H9 (cell line): ENCODE measurements around the gene NRN1. TPM values are rescaled to one million over a fixed set of nuclear protein-coding genes. Genes with fewer than 3 reads are reported as not detected.
A peak's percentile ranks its signal among the peaks of the same experiment; 100 is the strongest.

Experiments used
- DNase-seq: peaks from one replicate; pipeline ENCODE4 v3.0.0-alpha.2; 2017
- H2AFZ ChIP-seq: one replicate; pipeline ENCODE4 v1.6.1; 2013; ENCODE audit warnings: mild to moderate bottlenecking, low read length, control low read depth, moderate library complexity
- H2AK5ac ChIP-seq: 2 replicates; pipeline ENCODE4 v1.6.1; 2013; ENCODE audit warnings: low read length, control low read depth, mixed read lengths; ENCODE audit not compliant: insufficient read length
- H2BK120ac ChIP-seq: one replicate; pipeline ENCODE4 v1.6.1; 2013; ENCODE audit warnings: low read depth, mild to moderate bottlenecking, low read length, control low read depth, inconsistent platforms; ENCODE audit not compliant: poor library complexity, severe bottlenecking
- H2BK12ac ChIP-seq: 2 replicates; pipeline ENCODE4 v1.6.1; 2013; ENCODE audit warnings: low read length, control low read depth, mixed read lengths, low read depth; ENCODE audit not compliant: insufficient read length
- H2BK15ac ChIP-seq: 2 replicates; pipeline ENCODE4 v1.6.1; 2013; ENCODE audit warnings: low read depth, low read length, control low read depth
- H2BK20ac ChIP-seq: one replicate; pipeline ENCODE4 v1.6.1; 2013; ENCODE audit warnings: low read depth, mild to moderate bottlenecking, low read length, control low read depth, inconsistent platforms; ENCODE audit not compliant: poor library complexity, severe bottlenecking
- H2BK5ac ChIP-seq: 2 replicates; pipeline ENCODE4 v1.6.1; 2013; ENCODE audit warnings: low read length, control low read depth, mixed read lengths; ENCODE audit not compliant: insufficient read length
- H3K14ac ChIP-seq: 2 replicates; pipeline ENCODE4 v1.6.1; 2013; ENCODE audit warnings: low read length, control low read depth; ENCODE audit not compliant: insufficient read depth
- H3K18ac ChIP-seq: 2 replicates; pipeline ENCODE4 v1.6.1; 2013; ENCODE audit warnings: low read depth, mild to moderate bottlenecking, mixed read lengths, low read length, control low read depth; ENCODE audit not compliant: insufficient read length
- H3K23ac ChIP-seq: 2 replicates; pipeline ENCODE4 v1.6.1; 2013; ENCODE audit warnings: low read length, control low read depth, mixed read lengths, low read depth; ENCODE audit not compliant: insufficient read length
- H3K23me2 ChIP-seq: 2 replicates; pipeline ENCODE4 v1.6.1; 2013; ENCODE audit warnings: low read depth, mild to moderate bottlenecking, mixed read lengths, low read length, control low read depth; ENCODE audit not compliant: insufficient read length, poor library complexity, severe bottlenecking
- H3K27ac ChIP-seq: 2 replicates; pipeline ENCODE4 v1.5.1; 2013; ENCODE audit warnings: low read length, control low read depth, mixed read lengths, low read depth; ENCODE audit not compliant: insufficient read length
- H3K27me3 ChIP-seq: 2 replicates; pipeline ENCODE4 v1.6.1; 2013; ENCODE audit warnings: low read length, control low read depth, inconsistent platforms; ENCODE audit not compliant: insufficient read depth
- H3K4ac ChIP-seq: 2 replicates; pipeline ENCODE4 v1.6.1; 2013; ENCODE audit warnings: low read depth, mild to moderate bottlenecking, control low read depth, inconsistent platforms, low read length, moderate library complexity
- H3K4me1 ChIP-seq: 2 replicates; pipeline ENCODE4 v1.6.1; 2013; ENCODE audit warnings: low read length, control low read depth, inconsistent platforms; ENCODE audit not compliant: insufficient read depth
- H3K4me2 ChIP-seq: 2 replicates; pipeline ENCODE4 v1.6.1; 2013; ENCODE audit warnings: low read length, control low read depth, mixed read lengths; ENCODE audit not compliant: insufficient read length, insufficient read depth
- H3K56ac ChIP-seq: 2 replicates; pipeline ENCODE4 v1.6.1; 2013; ENCODE audit warnings: low read depth, mild to moderate bottlenecking, mixed read lengths, low read length, control low read depth; ENCODE audit not compliant: insufficient read length
- H3K79me1 ChIP-seq: 2 replicates; pipeline ENCODE4 v1.6.1; 2013; ENCODE audit warnings: low read depth, mild to moderate bottlenecking, moderate library complexity, low read length, control low read depth, inconsistent platforms; ENCODE audit not compliant: insufficient read depth, poor library complexity, severe bottlenecking
- H3K79me2 ChIP-seq: 2 replicates; pipeline ENCODE4 v1.6.1; 2013; ENCODE audit warnings: low read length, control low read depth, inconsistent platforms; ENCODE audit not compliant: insufficient read depth
- H3K9ac ChIP-seq: 2 replicates; pipeline ENCODE4 v1.6.1; 2013; ENCODE audit warnings: low read length, control low read depth, mixed read lengths; ENCODE audit not compliant: insufficient read length; ENCODE audit errors: extremely low read depth
- H3K9me3 ChIP-seq: one replicate; pipeline ENCODE4 v1.6.1; 2013; ENCODE audit warnings: low read depth, low read length, inconsistent platforms; ENCODE audit not compliant: control insufficient read depth
- H3T11ph ChIP-seq: one replicate; pipeline ENCODE4 v1.6.1; 2013; ENCODE audit warnings: mild to moderate bottlenecking, low read length, control low read depth, inconsistent platforms
- H4K20me1 ChIP-seq: one replicate; pipeline ENCODE4 v1.6.1; 2013; ENCODE audit not compliant: control insufficient read depth, insufficient read length, insufficient read depth
- H4K5ac ChIP-seq: 2 replicates; pipeline ENCODE4 v1.6.1; 2013; ENCODE audit warnings: low read depth, mild to moderate bottlenecking, mixed read lengths, low read length, control low read depth; ENCODE audit not compliant: insufficient read length
- H4K8ac ChIP-seq: replicated peaks from 2 replicates; pipeline ENCODE4 v1.6.1; 2013; ENCODE audit warnings: low read length, control low read depth, mixed read lengths, low read depth; ENCODE audit not compliant: insufficient read length
- H4K91ac ChIP-seq: 2 replicates; pipeline ENCODE4 v1.6.1; 2013; ENCODE audit warnings: low read depth, mild to moderate bottlenecking, moderate library complexity, mixed read lengths, low read length, control low read depth; ENCODE audit not compliant: insufficient read length
- H3K27ac Mint-ChIP-seq, 3 experiments: 2 replicates in 2 of 3; 3 replicates in 1 of 3; pipeline ENCODE4 v1.8.0; 2020 to 2021; ENCODE audit warnings: mixed read lengths in 3 of 3, mild to moderate bottlenecking in 1 of 3, moderate library complexity in 1 of 3
- H3K27me3 Mint-ChIP-seq: 2 replicates; pipeline ENCODE4 v1.8.0; 2021; ENCODE audit warnings: low read depth, mild to moderate bottlenecking, moderate library complexity, mixed read lengths
- H3K36me3 Mint-ChIP-seq, 3 experiments: 2 replicates in 2 of 3; 3 replicates in 1 of 3; pipeline ENCODE4 v1.8.0; 2020 to 2021; ENCODE audit warnings: low read depth in 3 of 3, mixed read lengths in 3 of 3; ENCODE audit not compliant: insufficient read depth in 1 of 3
- H3K4me1 Mint-ChIP-seq, 2 experiments: 2 replicates each; pipeline ENCODE4 v1.8.0; 2020; ENCODE audit warnings: mixed read lengths in 2 of 2
- H3K4me3 Mint-ChIP-seq, 2 experiments: 2 replicates in 1 of 2; 3 replicates in 1 of 2; pipeline ENCODE4 v1.8.0; 2020 to 2021; ENCODE audit warnings: mild to moderate bottlenecking in 2 of 2, mixed read lengths in 2 of 2, moderate library complexity in 1 of 2
- H3K9me3 Mint-ChIP-seq, 2 experiments: 2 replicates in 1 of 2; 3 replicates in 1 of 2; pipeline ENCODE4 v1.8.0; 2020; ENCODE audit warnings: mild to moderate bottlenecking in 2 of 2, mixed read lengths in 2 of 2, moderate library complexity in 1 of 2
- WGBS: extraction: QIAGEN DNeasy Blood & Tissue Kit; methylation state at CpG from one replicate; pipeline ENCODE4 v1.1.7; 2013; ENCODE audit warnings: missing lambda C conversion rate, low lambda C conversion rate, mixed read lengths; ENCODE audit not compliant: insufficient read length; ENCODE audit errors: extremely low coverage; 5-methylcytosine and 5-hydroxymethylcytosine counted together
- total RNA-seq: library from RNA; stranded (reverse); gene quantifications from 2 replicates; pipeline ENCODE4 v1.2.1, GENCODE V29; 2021
- TF ChIP-seq, protein P1 (sequence below): fragments of 200-600 bp; sonication (generic); conservative IDR thresholded peaks from 3 replicates; pipeline ENCODE4 v1.8.0; 2021; ENCODE audit warnings: antibody characterized with exemption, mild to moderate bottlenecking

Gene NRN1
- total RNA-seq, 1 experiment from 2014 or later: not detected

DNA sequence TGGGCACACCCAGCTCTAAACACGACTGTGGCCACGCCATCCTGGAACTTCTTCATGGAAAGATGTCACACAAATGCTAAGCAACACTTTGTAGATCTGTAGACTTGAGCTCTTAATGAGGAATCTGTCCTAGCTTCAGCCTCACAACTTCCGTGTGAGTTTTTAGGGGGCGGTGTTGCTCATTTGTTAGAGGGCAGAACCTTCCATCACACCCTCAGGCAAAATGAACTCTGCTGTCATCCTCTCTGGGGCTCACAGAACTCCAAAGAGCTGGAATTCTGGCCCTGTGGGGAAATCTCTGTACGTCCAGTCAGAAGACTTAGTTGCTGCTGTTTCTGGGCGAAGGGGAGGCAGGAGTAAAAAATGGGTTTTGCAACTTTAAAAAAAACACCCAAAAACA is 49.8 kb downstream of the NRN1 start:
- H3K27me3 ChIP-seq: no peaks in the 10 kb centered on the region
- H2BK15ac ChIP-seq: no peak overlapping the region
- H3K56ac ChIP-seq: no peak overlapping the region
- WGBS: no CpG with 5 or more reads among the region's 6 CpGs
- H2BK12ac ChIP-seq: no peak overlapping the region
- Mint-ChIP-seq H3K36me3 (no peaks in the 10 kb centered on the region), H3K4me1 (peaks cover 6 to 14% of the 10 kb centered on the region in 2 experiments), H3K9me3 (peaks cover 0 to 4% of the 10 kb centered on the region in 2 experiments; a peak in 1 of 5 replicates), H3K27ac (no peak overlapping the region; a peak in 1 of 7 replicates), H3K27me3 (peaks cover 31% of the 10 kb centered on the region), H3K4me3 (no peak overlapping the region)
- H2AFZ ChIP-seq: no peak overlapping the region
- no peaks in the 10 kb centered on the region for H4K20me1 ChIP-seq
- H4K91ac ChIP-seq: no peak overlapping the region
- no peak overlapping the region for H3K4ac ChIP-seq
- H3K9me3 ChIP-seq: no peaks in the 10 kb centered on the region
- no peak overlapping the region for H2BK5ac ChIP-seq
- TF ChIP-seq, protein P1, sequence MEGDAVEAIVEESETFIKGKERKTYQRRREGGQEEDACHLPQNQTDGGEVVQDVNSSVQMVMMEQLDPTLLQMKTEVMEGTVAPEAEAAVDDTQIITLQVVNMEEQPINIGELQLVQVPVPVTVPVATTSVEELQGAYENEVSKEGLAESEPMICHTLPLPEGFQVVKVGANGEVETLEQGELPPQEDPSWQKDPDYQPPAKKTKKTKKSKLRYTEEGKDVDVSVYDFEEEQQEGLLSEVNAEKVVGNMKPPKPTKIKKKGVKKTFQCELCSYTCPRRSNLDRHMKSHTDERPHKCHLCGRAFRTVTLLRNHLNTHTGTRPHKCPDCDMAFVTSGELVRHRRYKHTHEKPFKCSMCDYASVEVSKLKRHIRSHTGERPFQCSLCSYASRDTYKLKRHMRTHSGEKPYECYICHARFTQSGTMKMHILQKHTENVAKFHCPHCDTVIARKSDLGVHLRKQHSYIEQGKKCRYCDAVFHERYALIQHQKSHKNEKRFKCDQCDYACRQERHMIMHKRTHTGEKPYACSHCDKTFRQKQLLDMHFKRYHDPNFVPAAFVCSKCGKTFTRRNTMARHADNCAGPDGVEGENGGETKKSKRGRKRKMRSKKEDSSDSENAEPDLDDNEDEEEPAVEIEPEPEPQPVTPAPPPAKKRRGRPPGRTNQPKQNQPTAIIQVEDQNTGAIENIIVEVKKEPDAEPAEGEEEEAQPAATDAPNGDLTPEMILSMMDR: peak; percentile 42; the same call in 2 of the 3 replicates
- no peak overlapping the region for H3T11ph ChIP-seq
- no peak overlapping the region for H3K27ac ChIP-seq
- DNase-seq: peak; percentile 39
- no peak overlapping the region for H2BK20ac ChIP-seq
- no peaks in the 10 kb centered on the region for H3K23me2 ChIP-seq
- H3K18ac ChIP-seq: no peak overlapping the region
- H4K5ac ChIP-seq: no peak overlapping the region
- no peaks in the 10 kb centered on the region for H3K4me1 ChIP-seq
- H3K23ac ChIP-seq: no peak overlapping the region
- H3K4me2 ChIP-seq: no peak overlapping the region
- H4K8ac ChIP-seq: no peak overlapping the region
- no peak overlapping the region for H2AK5ac ChIP-seq
- no peaks in the 10 kb centered on the region for H3K79me2 ChIP-seq
- no peak overlapping the region for H3K14ac ChIP-seq
- no peak overlapping the region for H2BK120ac ChIP-seq
- no peaks in the 10 kb centered on the region for H3K79me1 ChIP-seq
- no peak overlapping the region for H3K9ac ChIP-seq
